ENCODE measurements around the gene KRT82.

GRCh38 chr12:52423661-52424500 is 17.7 kb upstream of the KRT82 start:
- TF ChIP-seq POLR2AphosphoS5 (IDR thresholded peaks at IDR 0.05) (no peak), CTCF (IDR thresholded peaks at IDR 0.05) (no peak), POLR2A (IDR thresholded peaks at IDR 0.05) (no peak)
